ENCODE results near the gene DPP9.

DPP9 gene

GRCh38 chr19:4657262-4657661, 66.4 kb downstream of the DPP9 start:
- no peak for DNase-seq (ENCODE audit: low read depth, low spot score)

- no peak for DNase-seq (ENCODE audit: low read depth, low spot score)
Measured at GRCh38 chr19:4656102-4656501, 67.5 kb downstream of the DPP9 start.

GRCh38 chr19:4654437-4655361, 68.9 kb downstream of the DPP9 start:
- DNase-seq (ENCODE audit: low read depth, low spot score), result no peak

GRCh38 chr19:4653793-4654436, 69.7 kb downstream of the DPP9 start:
- no peak for DNase-seq (ENCODE audit: low read depth, low spot score)

- no peak for DNase-seq (ENCODE audit: low read depth, low spot score)
Measured at GRCh38 chr19:4652075-4652474, 71.6 kb downstream of the DPP9 start.

- DNase-seq (ENCODE audit: low read depth, low spot score), result no peak
Measured at GRCh38 chr19:4650159-4650558, 73.5 kb downstream of the DPP9 start.

GRCh38 chr19:4649392-4650047, 74.1 kb downstream of the DPP9 start:
- no peak for DNase-seq (ENCODE audit: low read depth, low spot score)

GRCh38 chr19:4647676-4648644, 75.7 kb downstream of the DPP9 start:
- no peak for DNase-seq (ENCODE audit: low read depth, low spot score)

GRCh38 chr19:4645718-4646117, 77.9 kb downstream of the DPP9 start:
- DNase-seq (ENCODE audit: low read depth, low spot score), result no peak

GRCh38 chr19:4642625-4643024, 81.0 kb downstream of the DPP9 start:
- no peak for DNase-seq (ENCODE audit: low read depth, low spot score)

- DNase-seq (ENCODE audit: low read depth, low spot score), result no peak
Measured at GRCh38 chr19:4641132-4641531, 82.5 kb downstream of the DPP9 start.

GRCh38 chr19:4640247-4641000, 83.2 kb downstream of the DPP9 start:
- DNase-seq (ENCODE audit: low read depth, low spot score), result no peak

GRCh38 chr19:4639531-4640246, 84.0 kb downstream of the DPP9 start:
- no peak for DNase-seq (ENCODE audit: low read depth, low spot score)

- DNase-seq (ENCODE audit: low read depth, low spot score), result peak; percentile 83
Measured at GRCh38 chr19:4638828-4639530, 84.7 kb downstream of the DPP9 start, which contains the start of gene TNFAIP8L1. TNFAIP8L1 (plus strand) TSS chr19:4639516; CDS start chr19:4651870, 12,354 bp downstream.

GRCh38 chr19:4638317-4638716, 85.3 kb downstream of the DPP9 start:
- DNase-seq (ENCODE audit: low read depth, low spot score), result no peak

GRCh38 chr19:4636761-4637160, 86.9 kb downstream of the DPP9 start:
- DNase-seq (ENCODE audit: low read depth, low spot score), result no peak

- DNase-seq (ENCODE audit: low read depth, low spot score), result no peak
Measured at GRCh38 chr19:4636151-4636717, 87.4 kb downstream of the DPP9 start.

GRCh38 chr19:4635754-4636116, 87.9 kb downstream of the DPP9 start:
- DNase-seq (ENCODE audit: low read depth, low spot score), result no peak

Data from smooth muscle cell of the brain vasculature (primary cell).